NOMO-1 treated with dmso at 0.1 percent for 144 hours (cell line): ENCODE measurements around the gene SPATA1.
"Not testable (repeated sequence)": the region's sequence is repeated elsewhere in the genome, so short reads cannot be mapped to it uniquely, and the experiment has no call there.

Source experiments
- DNase-seq: peaks from one replicate; lab custom pipeline; 2025; ENCODE audit not compliant: unreplicated experiment; lab: John Stamatoyannopoulos, UW

The SPATA1 gene

GRCh38 chr1:84507887-84508286, 1.7 kb downstream of the SPATA1 start:
- DNase-seq = not testable (repeated sequence)

GRCh38 chr1:84508510-84508909, 2.3 kb downstream of the SPATA1 start:
- DNase-seq = no peak

- no peak for DNase-seq
Measured at GRCh38 chr1:84509029-84509428, 2.8 kb downstream of the SPATA1 start.

GRCh38 chr1:84510165-84510564, 4.0 kb downstream of the SPATA1 start:
- DNase-seq = no peak

GRCh38 chr1:84510668-84511067, 4.5 kb downstream of the SPATA1 start:
- DNase-seq = no peak

GRCh38 chr1:84524590-84524989, 18.4 kb downstream of the SPATA1 start:
- DNase-seq = no peak

- no peak for DNase-seq
Measured at GRCh38 chr1:84525779-84526178, 19.6 kb downstream of the SPATA1 start.

GRCh38 chr1:84538599-84538998, 32.4 kb downstream of the SPATA1 start:
- no peak for DNase-seq

GRCh38 chr1:84539972-84540371, 33.8 kb downstream of the SPATA1 start:
- DNase-seq = no peak

GRCh38 chr1:84540759-84541158, 34.6 kb downstream of the SPATA1 start:
- no peak for DNase-seq

- no peak for DNase-seq
Measured at GRCh38 chr1:84541679-84542078, 35.5 kb downstream of the SPATA1 start.

- no peak for DNase-seq
Measured at GRCh38 chr1:84550826-84551225, 44.6 kb downstream of the SPATA1 start.

- DNase-seq = no peak
Measured at GRCh38 chr1:84569216-84569615, 63.0 kb downstream of the SPATA1 start.

- no peak for DNase-seq
Measured at GRCh38 chr1:84570436-84571149, 64.4 kb downstream of the SPATA1 start.

- no peak for DNase-seq
Measured at GRCh38 chr1:84571150-84571535, 65.0 kb downstream of the SPATA1 start.

GRCh38 chr1:84573481-84573966, 67.3 kb downstream of the SPATA1 start:
- DNase-seq = no peak

GRCh38 chr1:84573967-84574842, 68.0 kb downstream of the SPATA1 start, which contains the start of gene CTBS:
Gene CTBS (minus strand): TSS chr1:84574440. CDS start chr1:84574415, 25 bp downstream.
- peak; percentile 89 for DNase-seq

GRCh38 chr1:84574936-84575335, 68.8 kb downstream of the SPATA1 start:
- DNase-seq = no peak

GRCh38 chr1:84581648-84582047, 75.5 kb downstream of the SPATA1 start:
- no peak for DNase-seq

- no peak for DNase-seq
Measured at GRCh38 chr1:84582802-84583587, 76.8 kb downstream of the SPATA1 start.

GRCh38 chr1:84583648-84584047, 77.5 kb downstream of the SPATA1 start:
- DNase-seq = no peak
